Panc1 (cell line): ENCODE results near the gene CLEC4M. TPM values are rescaled to one million over a fixed set of nuclear protein-coding genes. Genes with fewer than 3 reads are reported as not detected.
"Not testable (repeated sequence)": the region's sequence is repeated elsewhere in the genome, so short reads cannot be mapped to it uniquely, and the experiment has no call there.

ENCODE experiments used
- ATAC-seq: fragments of 200-7000 bp; cut with Tn5 transposase; 2 replicates; pipeline ENCODE4 v1.9.1; 2020; ENCODE audit warnings: mild to moderate bottlenecking, moderate library complexity
- BruUV-seq: library from RNA; stranded (reverse); fragments of 400-500 nt; replicated peaks from 2 replicates; lab custom pipeline; 2021; lab: Mats Ljungman, UMichigan
- CTCF ChIA-PET: fragments of 300-600 bp; sonication (Branson Sonifier 250); formaldehyde crosslinking; loops from one replicate; lab custom pipeline; 2022; ENCODE audit warnings: antibody characterized with exemption; lab: Charles Lee
- POLR2A ChIA-PET: fragments of 300-600 bp; sonication (Branson Sonifier 250); formaldehyde crosslinking; loops from one replicate; lab custom pipeline; 2022; ENCODE audit warnings: antibody characterized with exemption; lab: Charles Lee
- DNase-seq: peaks from one replicate; pipeline ENCODE4 v3.0.0-alpha.2; 2010; ENCODE audit warnings: low read depth, low spot score
- H3K27ac ChIP-seq: 2 replicates; pipeline ENCODE4 v1.5.1; 2011; ENCODE audit warnings: mild to moderate bottlenecking, low read length, inconsistent platforms
- H3K27me3 ChIP-seq: fragments of 200-500 bp; sonication (Bioruptor generic); 2 replicates; pipeline ENCODE4 v1.6.0; 2014; ENCODE audit warnings: low read length, inconsistent platforms; ENCODE audit not compliant: control insufficient read depth, insufficient read depth
- H3K36me3 ChIP-seq: fragments of 200-500 bp; sonication (Bioruptor generic); 2 replicates; pipeline ENCODE4 v1.5.1; 2014; ENCODE audit warnings: inconsistent platforms, mild to moderate bottlenecking, low read length, moderate library complexity; ENCODE audit not compliant: control insufficient read depth, insufficient read depth
- H3K4me1 ChIP-seq: 2 replicates; pipeline ENCODE4 v1.5.1; 2011; ENCODE audit warnings: inconsistent platforms, mild to moderate bottlenecking, low read length, moderate library complexity; ENCODE audit not compliant: control insufficient read depth, insufficient read depth
- H3K4me3 ChIP-seq, 2 experiments: 2 replicates each; pipeline ENCODE4 v1.5.1; 2011 to 2012; ENCODE audit warnings: low read depth in 2 of 2, low read length in 2 of 2, mild to moderate bottlenecking in 2 of 2, inconsistent platforms in 1 of 2, moderate library complexity in 1 of 2
- H3K9me3 ChIP-seq: fragments of 200-500 bp; sonication (Bioruptor generic); 2 replicates; pipeline ENCODE4 v1.5.1; 2014; ENCODE audit warnings: low read depth, mild to moderate bottlenecking, inconsistent platforms, low read length, moderate library complexity; ENCODE audit not compliant: control insufficient read depth, insufficient read depth
- CTCF ChIP-seq: fragments of 450-650 bp; IDR thresholded peaks from 2 replicates; pipeline ENCODE4 v1.5.1; 2017; ENCODE audit warnings: mild to moderate bottlenecking
- POLR2AphosphoS5 ChIP-seq: IDR thresholded peaks from 2 replicates; pipeline ENCODE4 v1.6.1; 2012; ENCODE audit warnings: mild to moderate bottlenecking, low read depth, low read length, moderate library complexity
- SIN3A ChIP-seq: IDR thresholded peaks from 2 replicates; pipeline ENCODE4 v1.6.1; 2012; ENCODE audit warnings: low read depth, mild to moderate bottlenecking, low read length, moderate library complexity, borderline replicate concordance; ENCODE audit not compliant: insufficient read depth
- TCF7L2 ChIP-seq: IDR thresholded peaks from 2 replicates; pipeline ENCODE4 v1.6.1; 2011; ENCODE audit warnings: mild to moderate bottlenecking, low read depth, low read length, inconsistent platforms
- in situ Hi-C: cut with HindIII; loops from 2 replicates; pipeline ENCODE4 v1.10.0; 2016; ENCODE audit warnings: low sequenced_read_pairs, low pct_unique_long_range_greater_than_20kb
- intact Hi-C: fragments of 100-400 bp; cut with micrococcal nuclease; formaldehyde crosslinking; loops from one replicate; pipeline ENCODE4 v1.10.0; 2022; ENCODE audit not compliant: unreplicated experiment
- total RNA-seq: library from RNA; stranded (reverse); gene quantifications from one replicate; pipeline ENCODE4 v1.2.1, GENCODE V29; 2021; ENCODE audit not compliant: unreplicated experiment
- TF ChIP-seq, protein P1 (sequence below), 2 experiments: IDR thresholded peaks; 2 replicates each; pipeline ENCODE4 v1.6.1; 2011 to 2012; ENCODE audit warnings: low read depth in 2 of 2, control low read depth in 1 of 2, low read length in 1 of 2, mild to moderate bottlenecking in 1 of 2, moderate library complexity in 1 of 2; ENCODE audit not compliant: insufficient read depth in 1 of 2

The CLEC4M gene
- total RNA-seq, 1 experiment from 2014 or later, result not detected

- Histone ChIP-seq H3K4me1 (no peaks in the 10 kb centered on the region), H3K4me3 (no peak overlapping the region), H3K36me3 (no peaks in the 10 kb centered on the region), H3K27ac (no peak overlapping the region), H3K27me3 (no peaks in the 10 kb centered on the region), H3K9me3 (no peaks in the 10 kb centered on the region)
- CTCF ChIA-PET, result interaction anchor here (0.8 kb wide), 1 partner anchor 224 kb away, joined by 3 read pairs; no protein-coding TSS in a partner anchor
- no TSS peak for BruUV-seq
- in situ Hi-C loops, result no loop called here
- POLR2A ChIA-PET, result no interaction called here
- no peak for DNase-seq
- no peak for TF ChIP-seq SIN3A
- no peak for TF ChIP-seq TCF7L2
- TF ChIP-seq CTCF, result no peak
- no peak for TF ChIP-seq POLR2AphosphoS5
- TF ChIP-seq, protein P1, sequence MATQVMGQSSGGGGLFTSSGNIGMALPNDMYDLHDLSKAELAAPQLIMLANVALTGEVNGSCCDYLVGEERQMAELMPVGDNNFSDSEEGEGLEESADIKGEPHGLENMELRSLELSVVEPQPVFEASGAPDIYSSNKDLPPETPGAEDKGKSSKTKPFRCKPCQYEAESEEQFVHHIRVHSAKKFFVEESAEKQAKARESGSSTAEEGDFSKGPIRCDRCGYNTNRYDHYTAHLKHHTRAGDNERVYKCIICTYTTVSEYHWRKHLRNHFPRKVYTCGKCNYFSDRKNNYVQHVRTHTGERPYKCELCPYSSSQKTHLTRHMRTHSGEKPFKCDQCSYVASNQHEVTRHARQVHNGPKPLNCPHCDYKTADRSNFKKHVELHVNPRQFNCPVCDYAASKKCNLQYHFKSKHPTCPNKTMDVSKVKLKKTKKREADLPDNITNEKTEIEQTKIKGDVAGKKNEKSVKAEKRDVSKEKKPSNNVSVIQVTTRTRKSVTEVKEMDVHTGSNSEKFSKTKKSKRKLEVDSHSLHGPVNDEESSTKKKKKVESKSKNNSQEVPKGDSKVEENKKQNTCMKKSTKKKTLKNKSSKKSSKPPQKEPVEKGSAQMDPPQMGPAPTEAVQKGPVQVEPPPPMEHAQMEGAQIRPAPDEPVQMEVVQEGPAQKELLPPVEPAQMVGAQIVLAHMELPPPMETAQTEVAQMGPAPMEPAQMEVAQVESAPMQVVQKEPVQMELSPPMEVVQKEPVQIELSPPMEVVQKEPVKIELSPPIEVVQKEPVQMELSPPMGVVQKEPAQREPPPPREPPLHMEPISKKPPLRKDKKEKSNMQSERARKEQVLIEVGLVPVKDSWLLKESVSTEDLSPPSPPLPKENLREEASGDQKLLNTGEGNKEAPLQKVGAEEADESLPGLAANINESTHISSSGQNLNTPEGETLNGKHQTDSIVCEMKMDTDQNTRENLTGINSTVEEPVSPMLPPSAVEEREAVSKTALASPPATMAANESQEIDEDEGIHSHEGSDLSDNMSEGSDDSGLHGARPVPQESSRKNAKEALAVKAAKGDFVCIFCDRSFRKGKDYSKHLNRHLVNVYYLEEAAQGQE (IDR thresholded peaks at IDR 0.05; ENCODE audit: insufficient read depth in 1 of 2, low read depth in 2 of 2, low read length in 1 of 2), result no peak
- intact Hi-C loops, result no loop called here
- no peak for ATAC-seq
Observed at GRCh38 chr19:7792281-7792680, 29.2 kb downstream of the CLEC4M start.

- in situ Hi-C loops, H3K27ac ChIP-seq, POLR2A ChIA-PET, H3K9me3 ChIP-seq, ATAC-seq, H3K36me3 ChIP-seq, H3K4me3 ChIP-seq, H3K4me1 ChIP-seq, intact Hi-C loops, BruUV-seq, DNase-seq, H3K27me3 ChIP-seq: not testable (repeated sequence)
- CTCF ChIA-PET, result interaction anchor here (0.8 kb wide), 1 partner anchor 224 kb away, joined by 3 read pairs; no protein-coding TSS in a partner anchor
Observed at GRCh38 chr19:7792701-7793100, 29.7 kb downstream of the CLEC4M start.

- Histone ChIP-seq H3K27me3 (no peaks in the 10 kb centered on the region; the same call in 1 of the 2 replicates), H3K4me3 (no peak overlapping the region), H3K27ac (no peak overlapping the region), H3K9me3 (no peaks in the 10 kb centered on the region), H3K4me1 (no peaks in the 10 kb centered on the region), H3K36me3 (no peaks in the 10 kb centered on the region)
- intact Hi-C loops (no loop called here), in situ Hi-C loops (no loop called here)
- no TSS peak for BruUV-seq
- DNase-seq (no peak), ATAC-seq (no peak)
- TF ChIP-seq, protein P1 (IDR thresholded peaks at IDR 0.05; ENCODE audit: insufficient read depth in 1 of 2, low read depth in 2 of 2, low read length in 1 of 2), result no peak
- no peak for TF ChIP-seq POLR2AphosphoS5
- no peak for TF ChIP-seq CTCF
- no peak for TF ChIP-seq SIN3A
- TF ChIP-seq TCF7L2, result no peak
- POLR2A ChIA-PET, result no interaction called here
- CTCF ChIA-PET, result no interaction called here
Observed at GRCh38 chr19:7793493-7793892, 30.4 kb downstream of the CLEC4M start.
